Nephron progenitor cell (in vitro differentiated cells): ENCODE data around the gene MAML2.

ENCODE experiments used
- DNase-seq: peaks from one replicate; pipeline ENCODE4 v3.0.0; 2021
- H3K27ac Mint-ChIP-seq: 2 replicates; pipeline ENCODE4 v1.8.0; 2021; ENCODE audit warnings: mild to moderate bottlenecking, moderate library complexity, mixed read lengths
- H3K27me3 Mint-ChIP-seq: 2 replicates; pipeline ENCODE4 v1.8.0; 2021; ENCODE audit warnings: mild to moderate bottlenecking, low read depth, mixed read lengths; ENCODE audit not compliant: poor library complexity
- H3K36me3 Mint-ChIP-seq: 2 replicates; pipeline ENCODE4 v1.8.0; 2021; ENCODE audit warnings: low read depth, mixed read lengths
- H3K4me1 Mint-ChIP-seq: 2 replicates; pipeline ENCODE4 v1.8.0; 2021; ENCODE audit warnings: mixed read lengths
- H3K4me3 Mint-ChIP-seq: 2 replicates; pipeline ENCODE4 v1.8.0; 2021; ENCODE audit warnings: mild to moderate bottlenecking, moderate library complexity, mixed read lengths
- H3K9me3 Mint-ChIP-seq: 2 replicates; pipeline ENCODE4 v1.8.0; 2021; ENCODE audit warnings: mild to moderate bottlenecking, moderate library complexity, mixed read lengths
- TF ChIP-seq, protein P1 (sequence below): fragments of 200-600 bp; sonication (generic); IDR thresholded peaks from 2 replicates; pipeline ENCODE4 v1.5.0; 2021; ENCODE audit warnings: antibody characterized with exemption

The MAML2 gene

GRCh38 chr11:96311120-96311568 is 31.9 kb downstream of the MAML2 start:
- peaks cover 6% of the 10 kb centered on the region for H3K36me3 Mint-ChIP-seq
- no peaks in the 10 kb centered on the region for H3K27me3 Mint-ChIP-seq
- DNase-seq: no peak
- H3K27ac Mint-ChIP-seq: no peak overlapping the region
- H3K4me3 Mint-ChIP-seq: no peak overlapping the region
- no peaks in the 10 kb centered on the region for H3K9me3 Mint-ChIP-seq
- H3K4me1 Mint-ChIP-seq: peaks cover 58% of the 10 kb centered on the region
- TF ChIP-seq, protein P1, sequence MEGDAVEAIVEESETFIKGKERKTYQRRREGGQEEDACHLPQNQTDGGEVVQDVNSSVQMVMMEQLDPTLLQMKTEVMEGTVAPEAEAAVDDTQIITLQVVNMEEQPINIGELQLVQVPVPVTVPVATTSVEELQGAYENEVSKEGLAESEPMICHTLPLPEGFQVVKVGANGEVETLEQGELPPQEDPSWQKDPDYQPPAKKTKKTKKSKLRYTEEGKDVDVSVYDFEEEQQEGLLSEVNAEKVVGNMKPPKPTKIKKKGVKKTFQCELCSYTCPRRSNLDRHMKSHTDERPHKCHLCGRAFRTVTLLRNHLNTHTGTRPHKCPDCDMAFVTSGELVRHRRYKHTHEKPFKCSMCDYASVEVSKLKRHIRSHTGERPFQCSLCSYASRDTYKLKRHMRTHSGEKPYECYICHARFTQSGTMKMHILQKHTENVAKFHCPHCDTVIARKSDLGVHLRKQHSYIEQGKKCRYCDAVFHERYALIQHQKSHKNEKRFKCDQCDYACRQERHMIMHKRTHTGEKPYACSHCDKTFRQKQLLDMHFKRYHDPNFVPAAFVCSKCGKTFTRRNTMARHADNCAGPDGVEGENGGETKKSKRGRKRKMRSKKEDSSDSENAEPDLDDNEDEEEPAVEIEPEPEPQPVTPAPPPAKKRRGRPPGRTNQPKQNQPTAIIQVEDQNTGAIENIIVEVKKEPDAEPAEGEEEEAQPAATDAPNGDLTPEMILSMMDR: no peak

DNA sequence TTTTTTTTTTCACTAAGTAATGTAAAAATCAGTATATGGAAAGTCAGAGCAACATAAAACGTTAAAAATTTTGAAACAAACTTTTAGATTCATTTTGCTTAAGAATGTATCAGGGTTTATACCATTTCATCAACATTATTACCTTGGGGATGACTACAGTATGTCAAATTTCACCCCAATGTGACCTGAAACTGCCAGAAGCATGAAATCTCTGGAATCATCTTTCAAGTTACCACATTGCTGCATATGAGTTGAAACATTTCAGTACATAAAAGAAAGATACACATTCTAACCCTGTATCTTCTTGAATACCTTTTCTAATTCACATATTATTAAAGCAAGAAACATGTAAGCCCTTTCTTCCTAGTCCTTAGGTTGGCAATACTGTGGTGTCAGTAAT is 32.8 kb downstream of the MAML2 start:
- TF ChIP-seq, protein P1: no peak
- Mint-ChIP-seq H3K4me1 (peaks cover 56% of the 10 kb centered on the region), H3K27me3 (no peaks in the 10 kb centered on the region), H3K9me3 (no peaks in the 10 kb centered on the region), H3K4me3 (no peak overlapping the region), H3K36me3 (peaks cover 5% of the 10 kb centered on the region), H3K27ac (no peak overlapping the region)
- DNase-seq: no peak

DNA sequence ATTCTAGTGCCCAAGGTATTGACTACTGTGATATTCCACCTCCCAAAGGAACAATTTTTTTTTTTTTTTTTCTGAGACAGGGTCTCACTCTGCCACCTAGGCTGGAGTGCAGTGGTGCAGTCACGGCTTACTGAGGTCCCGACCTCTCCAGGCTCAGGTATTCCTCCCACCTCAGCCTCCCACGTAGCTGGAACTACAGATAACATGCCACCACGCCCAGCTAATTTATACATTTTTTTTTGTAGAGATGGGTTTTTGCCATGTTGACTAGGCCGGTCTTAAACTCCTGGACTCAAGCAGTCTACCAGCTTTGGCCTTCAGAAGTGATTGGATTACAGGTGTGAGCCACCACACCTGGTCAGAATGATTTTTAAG is 33.4 kb downstream of the MAML2 start:
- TF ChIP-seq, protein P1: no peak
- H3K9me3 Mint-ChIP-seq: no peaks in the 10 kb centered on the region
- H3K4me3 Mint-ChIP-seq: no peak overlapping the region
- H3K36me3 Mint-ChIP-seq: peaks cover 5% of the 10 kb centered on the region
- peaks cover 50% of the 10 kb centered on the region for H3K4me1 Mint-ChIP-seq
- H3K27ac Mint-ChIP-seq: no peak overlapping the region
- H3K27me3 Mint-ChIP-seq: no peaks in the 10 kb centered on the region
- DNase-seq: no peak

DNA sequence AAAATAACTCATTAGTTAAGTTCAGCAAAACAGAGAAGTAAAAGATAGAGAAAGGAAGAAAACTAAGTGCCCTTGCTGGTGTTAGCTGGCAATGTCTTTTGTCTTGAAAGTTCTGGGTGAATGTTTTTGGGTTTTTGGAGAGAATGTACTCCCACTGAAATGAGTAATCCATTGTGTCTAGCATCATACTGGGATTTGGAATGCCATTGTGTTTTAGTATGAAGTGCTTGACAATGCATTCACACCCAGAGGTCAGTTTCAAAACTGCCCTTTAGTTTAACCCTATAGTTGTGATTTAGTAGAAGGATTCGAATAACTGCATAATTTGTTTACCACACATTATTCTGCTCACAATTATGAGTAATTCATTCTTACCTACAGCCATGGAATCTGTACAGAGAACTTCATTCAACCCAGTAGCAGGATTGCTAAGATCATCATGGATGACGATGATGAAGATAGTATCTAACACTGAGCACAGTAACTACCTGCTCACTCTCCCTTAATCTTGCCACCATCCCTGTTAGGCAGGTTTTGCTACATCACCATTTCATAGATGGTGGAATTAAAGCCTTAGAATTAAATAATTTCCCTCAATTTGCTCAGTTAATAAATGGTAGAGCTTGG is 33.9 kb downstream of the MAML2 start:
- Mint-ChIP-seq H3K4me3 (no peak overlapping the region), H3K4me1 (peaks cover 45% of the 10 kb centered on the region), H3K27ac (peak overlapping the region; percentile 57), H3K27me3 (no peaks in the 10 kb centered on the region), H3K36me3 (peaks cover 5% of the 10 kb centered on the region), H3K9me3 (no peaks in the 10 kb centered on the region)
- TF ChIP-seq, protein P1: no peak
- DNase-seq: no peak

- Mint-ChIP-seq H3K27me3 (peaks cover 2% of the 10 kb centered on the region), H3K27ac (peak overlapping the region; percentile 92), H3K9me3 (no peaks in the 10 kb centered on the region), H3K36me3 (peaks cover 5% of the 10 kb centered on the region), H3K4me3 (peak overlapping the region; percentile 63), H3K4me1 (peaks cover 32% of the 10 kb centered on the region)
- DNase-seq: no peak
- TF ChIP-seq, protein P1: no peak
Observed at GRCh38 chr11:96307776-96308140, 35.2 kb downstream of the MAML2 start.
